Breast epithelium (tissue), 4 donors: ENCODE measurements around the gene AKR7A3. TPM values are rescaled to one million over a fixed set of nuclear protein-coding genes. Genes with fewer than 3 reads are reported as not detected.

Experiments
- DNase-seq, 2 donors: peaks; one replicate each; pipeline ENCODE4 v3.0.0-alpha.2; 2019; ENCODE audit warnings: low spot score in 2 of 2
- H3K27ac ChIP-seq, 2 donors: fragments of 200-600 bp; sonication (generic) in 1 of 2; one replicate each; pipeline ENCODE4 v1.5.1; 2016 to 2019; ENCODE audit warnings: mild to moderate bottlenecking in 1 of 2
- H3K27me3 ChIP-seq, 2 donors: fragments of 200-600 bp; sonication (generic) in 1 of 2; one replicate each; pipeline versions ENCODE4 v1.5.1 to v1.6.0; 2017 to 2019; ENCODE audit warnings: control low read depth in 1 of 2, mild to moderate bottlenecking in 1 of 2
- H3K36me3 ChIP-seq: fragments of 200-600 bp; one replicate; pipeline ENCODE4 v1.5.1; 2019
- H3K4me1 ChIP-seq, 2 donors: fragments of 200-600 bp; sonication (generic); one replicate each; pipeline ENCODE4 v1.5.1; 2016 to 2019; ENCODE audit warnings: control low read depth in 1 of 2
- H3K4me3 ChIP-seq, 3 donors: fragments of 200-600 bp; sonication (generic); 1 replicate in 2 of 3; 2 replicates in 1 of 3; pipeline ENCODE4 v1.5.1; 2016 to 2019; ENCODE audit warnings: mild to moderate bottlenecking in 3 of 3, moderate library complexity in 2 of 3
- H3K9me3 ChIP-seq, 2 donors: fragments of 200-600 bp; sonication (generic) in 1 of 2; one replicate each; pipeline ENCODE4 v1.5.1; 2016 to 2019; ENCODE audit warnings: control low read depth in 1 of 2
- POLR2A ChIP-seq: fragments of 450-650 bp; IDR thresholded peaks from one replicate; pipeline ENCODE4 v1.6.1; 2016; ENCODE audit warnings: antibody characterized with exemption, mild to moderate bottlenecking, moderate library complexity
- POLR2AphosphoS5 ChIP-seq, 3 donors: sonication (generic); formaldehyde crosslinking; IDR thresholded peaks; one replicate each; pipeline ENCODE4 v1.6.1; 2017; ENCODE audit warnings: antibody characterized with exemption in 3 of 3
- intact Hi-C: fragments of 100-400 bp; cut with DNase I; formaldehyde crosslinking; loops from one replicate; pipeline ENCODE4 v1.15.1; 2023; ENCODE audit warnings: low total_unique reads
- total RNA-seq, 3 donors: library from RNA; depleted of rRNA; stranded (reverse); fragments of >200 nt; gene quantifications; one replicate each; pipeline ENCODE4 v1.1.0, GENCODE V29; 2016
- TF ChIP-seq, protein P1 (sequence below), 3 donors: fragments of 450-650 bp; IDR thresholded peaks; one replicate each; pipeline ENCODE4 v1.5.1; 2016 to 2017; ENCODE audit warnings: antibody characterized with exemption in 3 of 3, mild to moderate bottlenecking in 3 of 3, moderate library complexity in 3 of 3

The AKR7A3 gene
- total RNA-seq, 3 donors from 2014 or later, result 1.4 to 7.9 (median 5.1) TPM

DNA sequence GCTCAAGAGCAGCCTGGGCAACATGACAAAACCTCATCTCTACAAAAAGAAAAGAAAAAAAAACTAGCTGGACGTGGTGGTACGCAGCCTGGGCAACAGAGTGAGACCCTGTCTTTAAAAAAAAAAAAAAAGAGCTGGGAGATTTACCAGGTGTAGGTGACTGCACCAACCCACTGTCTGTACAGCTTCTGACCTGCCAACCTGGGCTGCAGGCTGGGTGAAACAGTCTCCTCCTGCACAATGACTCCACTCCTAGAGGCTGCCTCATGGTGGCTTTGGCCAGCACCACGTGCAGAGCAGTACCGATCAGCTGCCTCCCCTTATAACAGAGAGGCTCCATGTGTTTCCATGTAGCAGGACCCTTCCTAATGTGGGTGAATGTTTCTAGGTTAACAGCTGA lies 33.3 kb downstream of the AKR7A3 start:
- peaks cover 4 to 22% of the 10 kb centered on the region in 2 donors for H3K4me1 ChIP-seq
- DNase-seq, result no peak
- no peak overlapping the region for H3K27ac ChIP-seq
- H3K27me3 ChIP-seq, result no peaks in the 10 kb centered on the region
- H3K9me3 ChIP-seq, result no peaks in the 10 kb centered on the region
- TF ChIP-seq POLR2AphosphoS5 (IDR thresholded peaks at IDR 0.05), result no peak
- TF ChIP-seq POLR2A, result no peak
- TF ChIP-seq, protein P1, sequence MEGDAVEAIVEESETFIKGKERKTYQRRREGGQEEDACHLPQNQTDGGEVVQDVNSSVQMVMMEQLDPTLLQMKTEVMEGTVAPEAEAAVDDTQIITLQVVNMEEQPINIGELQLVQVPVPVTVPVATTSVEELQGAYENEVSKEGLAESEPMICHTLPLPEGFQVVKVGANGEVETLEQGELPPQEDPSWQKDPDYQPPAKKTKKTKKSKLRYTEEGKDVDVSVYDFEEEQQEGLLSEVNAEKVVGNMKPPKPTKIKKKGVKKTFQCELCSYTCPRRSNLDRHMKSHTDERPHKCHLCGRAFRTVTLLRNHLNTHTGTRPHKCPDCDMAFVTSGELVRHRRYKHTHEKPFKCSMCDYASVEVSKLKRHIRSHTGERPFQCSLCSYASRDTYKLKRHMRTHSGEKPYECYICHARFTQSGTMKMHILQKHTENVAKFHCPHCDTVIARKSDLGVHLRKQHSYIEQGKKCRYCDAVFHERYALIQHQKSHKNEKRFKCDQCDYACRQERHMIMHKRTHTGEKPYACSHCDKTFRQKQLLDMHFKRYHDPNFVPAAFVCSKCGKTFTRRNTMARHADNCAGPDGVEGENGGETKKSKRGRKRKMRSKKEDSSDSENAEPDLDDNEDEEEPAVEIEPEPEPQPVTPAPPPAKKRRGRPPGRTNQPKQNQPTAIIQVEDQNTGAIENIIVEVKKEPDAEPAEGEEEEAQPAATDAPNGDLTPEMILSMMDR (IDR thresholded peaks at IDR 0.05), result no peak
- intact Hi-C loops, result no loop called here
- no peaks in the 10 kb centered on the region for H3K36me3 ChIP-seq
- no peak overlapping the region for H3K4me3 ChIP-seq

DNA sequence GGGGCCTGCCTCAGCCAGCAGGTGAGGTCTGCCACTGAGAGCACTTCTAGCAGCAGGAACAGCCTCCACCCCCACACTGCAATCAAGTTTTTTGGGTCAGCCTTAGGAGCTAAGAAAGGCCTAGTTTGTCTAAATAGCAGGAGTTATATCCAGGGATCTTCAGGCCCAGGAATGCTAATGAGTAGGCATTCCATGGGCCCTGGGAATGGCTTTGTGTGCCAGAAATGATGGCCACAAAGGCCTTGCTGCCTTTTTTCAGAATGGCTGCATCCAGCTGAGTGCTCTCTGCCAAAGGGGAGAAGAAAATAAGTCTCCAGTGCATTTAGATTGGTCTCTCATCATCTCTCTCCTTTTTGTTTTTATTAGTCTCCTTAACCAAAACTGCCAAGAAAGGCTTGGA lies 34.2 kb downstream of the AKR7A3 start:
- H3K27me3 ChIP-seq, result no peaks in the 10 kb centered on the region
- intact Hi-C loops, result no loop called here
- no peak overlapping the region for H3K4me3 ChIP-seq
- H3K36me3 ChIP-seq, result no peaks in the 10 kb centered on the region
- H3K9me3 ChIP-seq, result no peaks in the 10 kb centered on the region
- no peak overlapping the region for H3K27ac ChIP-seq
- peaks cover 4 to 22% of the 10 kb centered on the region in 2 donors for H3K4me1 ChIP-seq
- TF ChIP-seq POLR2AphosphoS5 (IDR thresholded peaks at IDR 0.05), result no peak
- no peak for TF ChIP-seq POLR2A
- DNase-seq, result no peak

DNA sequence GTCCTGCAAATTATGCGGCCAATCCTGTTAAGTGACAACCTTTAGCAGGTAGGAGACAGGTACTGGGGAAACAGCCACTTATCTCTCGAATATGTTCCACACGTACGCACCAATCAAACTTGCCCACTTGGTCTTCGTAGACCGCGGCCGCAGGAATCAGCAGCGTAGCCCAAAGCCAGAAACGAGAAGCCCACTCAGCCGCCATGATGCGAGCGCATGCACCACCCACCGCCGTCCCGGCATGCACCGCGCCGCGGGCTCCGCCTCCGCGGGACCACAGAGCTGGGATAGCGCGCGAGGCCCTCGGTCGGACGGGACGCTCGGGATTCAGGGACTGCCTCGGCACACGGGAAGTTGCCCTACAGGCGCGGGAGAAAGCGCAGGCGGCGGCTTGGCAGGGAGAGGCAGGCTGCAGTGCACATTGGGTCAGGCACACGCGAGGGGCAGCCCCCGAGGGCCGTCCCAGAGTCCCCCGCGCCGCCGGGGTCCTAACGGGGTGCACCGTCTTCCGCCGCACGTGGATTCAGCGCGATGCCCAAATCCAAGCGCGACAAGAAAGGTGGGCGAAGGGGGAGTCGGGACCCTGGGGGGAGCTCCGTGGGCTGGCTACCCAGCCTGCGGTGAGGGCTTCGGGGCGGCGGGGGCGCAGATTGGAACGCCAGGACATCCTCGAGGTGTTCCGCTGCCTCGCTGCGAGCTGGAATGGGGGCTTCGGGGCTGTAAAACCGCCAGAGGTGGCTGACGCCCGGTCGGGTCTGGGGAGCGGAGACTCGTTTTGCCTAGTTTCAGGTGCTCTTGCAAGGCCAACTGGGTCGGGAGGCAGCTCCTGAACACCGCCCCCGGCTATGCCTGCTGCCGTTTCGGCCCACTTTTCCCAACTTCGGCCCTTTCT lies 37.0 kb downstream of the AKR7A3 start, which contains the start of the genes EMC1 and MRTO4:
TSS of gene EMC1 (minus strand) at position 220 of the 892 bp plus-strand sequence. CDS start at position 205, 15 bp downstream.
TSS of gene MRTO4 (plus strand) at position 501 of the 892 bp plus-strand sequence. CDS start at position 532, 31 bp downstream.
- TF ChIP-seq POLR2A (no peak), POLR2AphosphoS5 (IDR thresholded peaks at IDR 0.05) (peak; percentile 80 to 83 (median 81))
- peak; percentile 66 to 80 for DNase-seq
- H3K27me3 ChIP-seq, result no peaks in the 10 kb centered on the region
- no peaks in the 10 kb centered on the region for H3K9me3 ChIP-seq
- peak within 1 kb of the TSS; percentile 92 to 99 for H3K27ac ChIP-seq
- H3K4me1 ChIP-seq, result peaks cover 4 to 22% of the 10 kb centered on the region in 2 donors
- intact Hi-C loops, result no loop called here
- peak within 1 kb of the TSS; percentile 74 to 95 (median 93) for H3K4me3 ChIP-seq
- H3K36me3 ChIP-seq, result no peaks in the 10 kb centered on the region

DNA sequence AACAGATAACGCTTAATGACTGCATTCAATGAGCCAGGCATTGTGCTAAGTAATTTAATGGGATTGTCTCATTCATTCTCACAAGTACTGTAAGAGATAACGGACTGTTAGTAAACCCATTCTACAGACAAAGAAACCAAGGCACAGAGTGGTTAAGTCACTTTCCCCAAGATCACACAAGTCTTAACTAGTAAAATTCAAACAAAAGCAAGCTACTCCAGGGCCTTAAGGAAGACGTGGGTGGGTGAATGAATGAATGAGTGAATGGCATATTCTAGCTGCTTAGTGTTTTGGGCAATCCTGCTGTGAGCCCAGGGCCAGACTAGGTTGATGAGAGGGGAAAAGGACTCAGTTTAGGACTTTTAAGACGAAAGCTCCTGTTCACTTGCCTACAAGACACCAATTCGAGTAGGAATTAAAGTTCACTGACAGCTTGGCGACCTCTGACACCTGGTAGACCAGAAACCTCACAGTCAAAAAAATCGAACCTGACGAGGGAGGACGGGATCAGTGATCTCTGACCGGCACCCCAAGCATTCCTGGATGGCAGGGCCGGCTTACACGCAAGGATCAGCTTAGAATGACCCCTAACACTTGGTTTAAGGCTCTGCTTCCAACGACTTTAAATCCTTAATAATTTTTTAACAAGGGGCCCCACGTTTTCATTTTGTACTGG lies 37.8 kb downstream of the AKR7A3 start:
- H3K27me3 ChIP-seq, result no peaks in the 10 kb centered on the region
- DNase-seq, result no peak
- intact Hi-C loops, result no loop called here
- no peaks in the 10 kb centered on the region for H3K36me3 ChIP-seq
- peak overlapping the region; percentile 74 to 95 (median 93) for H3K4me3 ChIP-seq
- TF ChIP-seq POLR2AphosphoS5 (IDR thresholded peaks at IDR 0.05) (no peak), POLR2A (no peak)
- TF ChIP-seq, protein P1 (IDR thresholded peaks at IDR 0.05), result no peak
- H3K27ac ChIP-seq, result peak overlapping the region; percentile 92 to 99
- H3K4me1 ChIP-seq, result peaks cover 4 to 22% of the 10 kb centered on the region in 2 donors
- no peaks in the 10 kb centered on the region for H3K9me3 ChIP-seq

DNA sequence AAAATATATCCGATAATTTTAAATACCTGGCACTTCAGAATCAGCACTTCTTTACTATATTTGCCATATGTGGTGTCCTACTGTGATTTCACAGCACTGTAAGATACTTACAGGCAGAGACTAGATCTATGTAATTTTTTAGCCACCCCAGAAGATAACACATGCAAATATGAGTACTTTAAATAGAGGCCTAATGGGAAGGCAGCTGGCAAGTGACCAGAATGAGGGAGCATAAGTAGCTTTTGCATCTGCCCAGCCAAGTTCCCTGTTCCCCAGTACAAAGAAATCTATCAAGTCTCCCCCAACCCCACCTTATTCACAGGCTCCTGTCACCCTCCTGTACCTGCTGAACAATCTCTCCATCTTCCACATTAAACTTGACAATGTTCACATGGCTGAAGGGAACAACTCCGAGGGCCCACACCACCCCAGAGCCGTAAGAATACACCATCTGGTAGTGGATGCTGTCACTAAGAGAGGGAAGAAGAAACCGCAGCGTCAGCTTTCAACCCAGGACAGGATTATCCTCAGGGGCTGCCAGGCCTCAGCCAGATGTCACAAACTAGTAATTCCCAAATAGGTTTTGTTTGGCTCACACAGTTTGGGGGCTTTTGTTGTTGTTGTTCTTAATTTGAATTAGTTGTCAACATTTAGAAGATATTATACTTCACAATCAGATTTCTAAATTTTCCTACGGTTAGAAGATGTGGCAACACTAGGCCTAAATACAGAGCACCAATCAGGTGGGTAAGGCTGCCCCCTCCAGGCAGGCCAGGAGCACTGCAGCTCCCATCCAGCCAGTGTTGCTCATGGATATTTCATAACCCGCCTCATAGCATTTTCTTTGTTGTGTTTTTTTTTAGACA lies 47.7 kb downstream of the AKR7A3 start:
- TF ChIP-seq POLR2A, result no peak
- TF ChIP-seq, protein P1 (IDR thresholded peaks at IDR 0.05), result peak; percentile 68 to 90 (median 85)
- peak in 1 of 3 donors; percentile 43 for TF ChIP-seq POLR2AphosphoS5 (IDR thresholded peaks at IDR 0.05)
- no peak overlapping the region for H3K4me3 ChIP-seq
- no peaks in the 10 kb centered on the region for H3K9me3 ChIP-seq
- intact Hi-C loops, result no loop called here
- no peaks in the 10 kb centered on the region for H3K36me3 ChIP-seq
- peak overlapping the region; percentile 22 to 69 for H3K27ac ChIP-seq
- no peaks in the 10 kb centered on the region for H3K4me1 ChIP-seq
- peak; percentile 46 to 63 for DNase-seq
- H3K27me3 ChIP-seq, result no peaks in the 10 kb centered on the region
